ENCODE data around the gene EPS8.
"Not testable (repeated sequence)": the region's sequence is repeated elsewhere in the genome, so short reads cannot be mapped to it uniquely, and the experiment has no call there.

EPS8 gene

GRCh38 chr12:15762162-15762561 lies 27.0 kb downstream of the EPS8 start:
- H3K4ac ChIP-seq (ENCODE audit: low read length); H3K4me2 ChIP-seq (ENCODE audit: insufficient read depth, low read length, poor library complexity, severe bottlenecking); H2BK15ac ChIP-seq (ENCODE audit: low read length); H3K27me3 ChIP-seq (ENCODE audit: control insufficient read depth in 3 of 3, insufficient read depth in 3 of 3, low read depth in 1 of 3, low read length in 3 of 3); H4K8ac ChIP-seq (ENCODE audit: low read depth, low read length); H3K23ac ChIP-seq (ENCODE audit: low read depth, low read length, poor library complexity); H3K4me1 ChIP-seq (ENCODE audit: control insufficient read depth in 2 of 2, insufficient read depth in 1 of 2, low read depth in 1 of 2, low read length in 2 of 2); H3K18ac ChIP-seq (ENCODE audit: low read length); H2BK120ac ChIP-seq (ENCODE audit: low read depth, low read length); H3K36me3 ChIP-seq (replicated peaks in 1 of 2; ENCODE audit: control insufficient read depth in 2 of 2, insufficient read depth in 2 of 2, low read length in 2 of 2); H4K91ac ChIP-seq (ENCODE audit: low read depth, low read length, poor library complexity); H2AK5ac ChIP-seq (ENCODE audit: low read depth, low read length); H3K14ac ChIP-seq (ENCODE audit: low read length); DNase-seq (ENCODE audit: low spot score); H3K27ac ChIP-seq (replicated peaks; ENCODE audit: low read length); H3K9me3 ChIP-seq (replicated peaks in 1 of 2; ENCODE audit: control insufficient read depth in 2 of 2, insufficient read depth in 1 of 2, low read depth in 1 of 2, low read length in 2 of 2); H3K79me1 ChIP-seq (ENCODE audit: low read depth, low read length); H2BK5ac ChIP-seq (ENCODE audit: low read length); H2BK12ac ChIP-seq (ENCODE audit: low read length); H2AFZ ChIP-seq (ENCODE audit: low read length); H3K4me3 ChIP-seq (ENCODE audit: low read length in 2 of 2); H3K9ac ChIP-seq (ENCODE audit: low read depth, low read length, poor library complexity): not testable (repeated sequence)
- WGBS, 2 donors (ENCODE audit: extremely low coverage in 2 of 2, insufficient read length in 2 of 2, insufficient replicate concordance in 1 of 2): no CpG with 5 or more reads among the region's 7 CpGs

GRCh38 chr12:15757553-15758255 lies 31.5 kb downstream of the EPS8 start:
- Histone ChIP-seq H3K4me2 (ENCODE audit: insufficient read depth, low read length, poor library complexity, severe bottlenecking) (no peak overlapping the region), H2BK120ac (ENCODE audit: low read depth, low read length) (no peak overlapping the region), H4K8ac (ENCODE audit: low read depth, low read length) (no peak overlapping the region), H3K27ac (replicated peaks; ENCODE audit: low read length) (no peak overlapping the region), H3K27me3 (ENCODE audit: control insufficient read depth in 3 of 3, insufficient read depth in 3 of 3, low read depth in 1 of 3, low read length in 3 of 3) (no peaks in the 10 kb centered on the region), H2AK5ac (ENCODE audit: low read depth, low read length) (no peak overlapping the region), H3K4me1 (ENCODE audit: control insufficient read depth in 2 of 2, insufficient read depth in 1 of 2, low read depth in 1 of 2, low read length in 2 of 2) (peaks cover 2 to 3% of the 10 kb centered on the region in 2 donors), H3K9ac (ENCODE audit: low read depth, low read length, poor library complexity) (no peak overlapping the region), H2BK15ac (ENCODE audit: low read length) (no peak overlapping the region), H4K91ac (ENCODE audit: low read depth, low read length, poor library complexity) (no peak overlapping the region), H2BK12ac (ENCODE audit: low read length) (no peak overlapping the region), H3K23ac (ENCODE audit: low read depth, low read length, poor library complexity) (no peak overlapping the region), H3K9me3 (replicated peaks in 1 of 2; ENCODE audit: control insufficient read depth in 2 of 2, insufficient read depth in 1 of 2, low read depth in 1 of 2, low read length in 2 of 2) (no peaks in the 10 kb centered on the region), H3K36me3 (replicated peaks in 1 of 2; ENCODE audit: control insufficient read depth in 2 of 2, insufficient read depth in 2 of 2, low read length in 2 of 2) (no peaks in the 10 kb centered on the region), H3K18ac (ENCODE audit: low read length) (no peak overlapping the region), H2AFZ (ENCODE audit: low read length) (no peak overlapping the region), H3K4ac (ENCODE audit: low read length) (no peak overlapping the region), H2BK5ac (ENCODE audit: low read length) (no peak overlapping the region), H3K14ac (ENCODE audit: low read length) (no peak overlapping the region), H3K4me3 (ENCODE audit: low read length in 2 of 2) (no peak overlapping the region), H3K79me1 (ENCODE audit: low read depth, low read length) (no peaks in the 10 kb centered on the region)
- no peak for DNase-seq (ENCODE audit: low spot score)
- no CpG with 5 or more reads among the region's 7 CpGs for WGBS, 2 donors (ENCODE audit: extremely low coverage in 2 of 2, insufficient read length in 2 of 2, insufficient replicate concordance in 1 of 2)

GRCh38 chr12:15756822-15757221 lies 32.4 kb downstream of the EPS8 start:
- Histone ChIP-seq H3K27ac (replicated peaks; ENCODE audit: low read length) (no peak overlapping the region), H4K8ac (ENCODE audit: low read depth, low read length) (no peak overlapping the region), H3K18ac (ENCODE audit: low read length) (no peak overlapping the region), H2BK120ac (ENCODE audit: low read depth, low read length) (no peak overlapping the region), H3K79me1 (ENCODE audit: low read depth, low read length) (no peaks in the 10 kb centered on the region), H4K91ac (ENCODE audit: low read depth, low read length, poor library complexity) (no peak overlapping the region), H3K9me3 (replicated peaks in 1 of 2; ENCODE audit: control insufficient read depth in 2 of 2, insufficient read depth in 1 of 2, low read depth in 1 of 2, low read length in 2 of 2) (peaks cover 0 to 2% of the 10 kb centered on the region in 2 donors), H3K4me1 (ENCODE audit: control insufficient read depth in 2 of 2, insufficient read depth in 1 of 2, low read depth in 1 of 2, low read length in 2 of 2) (peaks cover 2 to 3% of the 10 kb centered on the region in 2 donors), H3K27me3 (ENCODE audit: control insufficient read depth in 3 of 3, insufficient read depth in 3 of 3, low read depth in 1 of 3, low read length in 3 of 3) (no peaks in the 10 kb centered on the region), H2BK12ac (ENCODE audit: low read length) (no peak overlapping the region), H3K9ac (ENCODE audit: low read depth, low read length, poor library complexity) (no peak overlapping the region), H3K23ac (ENCODE audit: low read depth, low read length, poor library complexity) (no peak overlapping the region), H2AK5ac (ENCODE audit: low read depth, low read length) (no peak overlapping the region), H3K4me2 (ENCODE audit: insufficient read depth, low read length, poor library complexity, severe bottlenecking) (no peak overlapping the region), H3K4ac (ENCODE audit: low read length) (no peak overlapping the region), H2BK5ac (ENCODE audit: low read length) (no peak overlapping the region), H2AFZ (ENCODE audit: low read length) (no peak overlapping the region), H3K14ac (ENCODE audit: low read length) (no peak overlapping the region), H3K4me3 (ENCODE audit: low read length in 2 of 2) (no peak overlapping the region), H3K36me3 (replicated peaks in 1 of 2; ENCODE audit: control insufficient read depth in 2 of 2, insufficient read depth in 2 of 2, low read length in 2 of 2) (no peaks in the 10 kb centered on the region), H2BK15ac (ENCODE audit: low read length) (no peak overlapping the region)
- DNase-seq (ENCODE audit: low spot score): no peak
- no CpG with 5 or more reads among the region's 1 CpG for WGBS, 2 donors (ENCODE audit: extremely low coverage in 2 of 2, insufficient read length in 2 of 2, insufficient replicate concordance in 1 of 2)

GRCh38 chr12:15754233-15754632 lies 35.0 kb downstream of the EPS8 start:
- Histone ChIP-seq H3K4ac (ENCODE audit: low read length) (no peak overlapping the region), H2BK5ac (ENCODE audit: low read length) (no peak overlapping the region), H3K36me3 (replicated peaks in 1 of 2; ENCODE audit: control insufficient read depth in 2 of 2, insufficient read depth in 2 of 2, low read length in 2 of 2) (no peaks in the 10 kb centered on the region), H3K27ac (replicated peaks; ENCODE audit: low read length) (no peak overlapping the region), H4K91ac (ENCODE audit: low read depth, low read length, poor library complexity) (no peak overlapping the region), H3K14ac (ENCODE audit: low read length) (no peak overlapping the region), H3K23ac (ENCODE audit: low read depth, low read length, poor library complexity) (no peak overlapping the region), H2AFZ (ENCODE audit: low read length) (no peak overlapping the region), H3K4me2 (ENCODE audit: insufficient read depth, low read length, poor library complexity, severe bottlenecking) (no peak overlapping the region), H3K9ac (ENCODE audit: low read depth, low read length, poor library complexity) (no peak overlapping the region), H3K27me3 (ENCODE audit: control insufficient read depth in 3 of 3, insufficient read depth in 3 of 3, low read depth in 1 of 3, low read length in 3 of 3) (no peaks in the 10 kb centered on the region), H3K4me3 (ENCODE audit: low read length in 2 of 2) (no peak overlapping the region), H3K79me1 (ENCODE audit: low read depth, low read length) (no peaks in the 10 kb centered on the region), H2AK5ac (ENCODE audit: low read depth, low read length) (no peak overlapping the region), H3K4me1 (ENCODE audit: control insufficient read depth in 2 of 2, insufficient read depth in 1 of 2, low read depth in 1 of 2, low read length in 2 of 2) (peaks cover 2 to 3% of the 10 kb centered on the region in 2 donors), H2BK12ac (ENCODE audit: low read length) (no peak overlapping the region), H2BK15ac (ENCODE audit: low read length) (no peak overlapping the region), H3K18ac (ENCODE audit: low read length) (no peak overlapping the region), H2BK120ac (ENCODE audit: low read depth, low read length) (no peak overlapping the region), H3K9me3 (replicated peaks in 1 of 2; ENCODE audit: control insufficient read depth in 2 of 2, insufficient read depth in 1 of 2, low read depth in 1 of 2, low read length in 2 of 2) (peaks cover 0 to 5% of the 10 kb centered on the region in 2 donors), H4K8ac (ENCODE audit: low read depth, low read length) (no peak overlapping the region)
- DNase-seq (ENCODE audit: low spot score): no peak
- no CpG with 5 or more reads among the region's 2 CpGs for WGBS, 2 donors (ENCODE audit: extremely low coverage in 2 of 2, insufficient read length in 2 of 2, insufficient replicate concordance in 1 of 2)

Measured in neuronal stem cell (in vitro differentiated cells).